SHP77 treated with DMSO at 0.1 percent for 48 hours (cell line): ENCODE measurements around the gene TMED6.

ENCODE experiments used
- DNase-seq: peaks from one replicate; lab custom pipeline; 2025; lab: John Stamatoyannopoulos, UW

Gene TMED6

DNA sequence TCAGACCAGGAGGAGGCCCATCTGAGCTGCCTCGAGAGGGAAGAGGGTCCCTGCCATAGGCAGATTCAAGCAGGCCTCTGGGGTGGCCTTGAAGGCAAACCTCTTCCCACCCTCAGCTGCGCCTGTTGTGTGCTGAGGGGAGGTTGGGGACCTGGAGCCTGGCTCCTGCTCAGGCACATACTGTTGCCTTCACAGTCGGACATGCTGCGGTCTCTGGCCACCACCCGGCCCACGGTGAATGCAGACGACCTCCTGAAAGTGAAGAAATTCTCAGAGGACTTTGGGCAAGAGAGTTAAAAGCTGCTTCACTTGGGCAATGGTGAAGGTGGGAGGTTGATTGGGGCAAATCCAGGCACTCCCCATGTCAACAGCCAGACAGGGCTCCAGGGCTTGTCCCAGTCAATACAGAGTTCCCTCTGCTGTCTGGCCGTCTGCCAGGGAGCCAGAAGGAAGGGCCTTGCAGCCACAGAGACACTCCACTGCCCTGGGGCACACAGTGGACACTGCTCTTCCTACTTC is 27.5 kb downstream of the TMED6 start:
- DNase-seq = no peak

DNA sequence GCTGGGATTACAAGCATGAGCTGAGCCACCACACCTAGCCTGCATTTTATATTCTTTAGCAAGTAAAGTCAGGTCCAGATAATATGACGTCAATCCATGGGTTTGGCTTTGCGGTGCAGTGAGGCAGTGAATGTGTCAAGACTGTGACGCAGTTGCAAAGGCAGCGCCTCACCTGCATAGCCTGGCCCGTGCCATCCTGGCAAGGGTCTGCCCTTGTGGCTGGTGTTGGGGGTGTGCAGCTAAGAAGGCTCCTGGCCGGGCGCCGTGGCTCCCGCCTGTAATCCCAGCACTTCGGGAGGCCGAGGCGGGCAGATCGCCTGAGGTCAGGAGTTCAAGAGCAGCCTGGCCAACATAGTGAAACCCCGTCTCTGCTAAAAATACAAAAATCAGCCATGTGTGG is 28.2 kb downstream of the TMED6 start:
- DNase-seq = no peak

DNA sequence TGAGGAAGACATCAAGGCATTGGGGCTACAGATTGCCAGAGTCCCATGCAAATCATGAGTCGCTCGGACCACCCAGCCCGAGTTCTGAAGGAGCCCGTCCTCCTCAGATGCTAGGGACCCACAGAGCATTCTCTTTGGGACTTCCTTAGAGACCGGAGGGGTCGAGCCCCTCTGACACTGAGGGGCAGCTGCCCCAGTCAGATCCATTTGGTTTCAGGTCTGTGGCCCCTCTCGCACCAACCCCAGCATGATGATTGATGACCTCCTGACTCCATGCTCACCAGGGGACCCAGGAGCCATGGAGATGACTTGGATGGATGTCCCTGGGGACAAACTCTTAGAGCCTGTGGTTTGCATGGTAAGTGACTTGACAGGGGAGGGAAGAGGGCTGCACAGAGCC is 29.2 kb downstream of the TMED6 start:
- DNase-seq = no peak

DNA sequence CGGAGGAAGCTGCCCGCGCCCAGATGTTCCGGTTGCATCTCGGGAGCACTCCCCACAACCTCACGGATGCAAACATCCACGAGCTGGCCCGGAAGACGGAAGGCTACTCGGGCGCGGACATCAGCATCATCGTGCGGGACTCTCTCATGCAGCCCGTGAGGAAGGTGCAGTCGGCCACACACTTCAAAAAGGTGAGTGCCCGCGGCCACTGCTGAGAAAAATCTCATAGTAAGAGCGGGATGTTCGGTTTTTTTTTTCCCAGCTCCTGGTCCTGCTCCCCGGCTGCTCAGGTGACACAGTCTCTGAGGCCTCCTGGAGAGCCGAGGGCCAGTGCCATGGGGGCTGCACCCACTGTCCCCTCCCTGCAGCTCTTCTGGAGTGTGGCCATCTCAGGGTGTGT is 30.5 kb downstream of the TMED6 start:
- DNase-seq = no peak

DNA sequence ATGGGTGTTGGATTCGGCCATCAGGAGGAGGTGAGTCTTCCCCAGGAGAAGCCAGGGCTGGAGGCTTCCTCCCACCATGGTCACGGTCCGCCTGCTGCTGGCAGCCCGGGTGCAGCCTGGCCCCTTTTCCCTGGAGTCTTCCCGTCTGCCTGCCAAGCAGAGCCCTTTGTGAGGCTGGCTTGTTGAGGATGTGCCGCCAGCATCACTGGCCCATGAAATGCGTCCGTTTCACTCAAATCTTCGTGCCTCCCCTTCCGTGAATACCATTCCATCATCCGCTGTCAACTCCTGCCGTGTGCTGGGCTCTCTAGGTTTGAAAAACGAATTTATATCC is 30.9 kb downstream of the TMED6 start:
- DNase-seq = no peak

GRCh38 chr16:69319826-69320739 is 31.5 kb downstream of the TMED6 start:
- DNase-seq = no peak

DNA sequence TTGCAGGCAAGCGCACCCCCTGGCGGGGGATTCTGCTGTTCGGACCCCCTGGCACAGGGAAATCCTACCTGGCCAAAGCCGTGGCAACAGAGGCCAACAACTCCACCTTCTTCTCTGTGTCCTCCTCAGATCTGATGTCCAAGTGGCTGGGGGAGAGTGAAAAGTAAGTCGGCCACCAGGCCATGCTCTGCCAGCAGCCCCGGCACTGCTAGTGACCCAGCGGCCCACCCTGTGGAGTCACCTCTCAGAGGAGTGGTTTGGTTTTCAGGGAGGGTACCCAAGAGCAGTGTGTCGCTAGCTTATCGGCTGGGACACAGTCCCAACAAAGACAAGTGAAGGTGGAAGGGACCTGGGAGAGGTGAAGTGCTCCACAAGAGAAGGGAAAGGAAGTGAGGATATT is 32.2 kb downstream of the TMED6 start:
- DNase-seq = no peak

DNA sequence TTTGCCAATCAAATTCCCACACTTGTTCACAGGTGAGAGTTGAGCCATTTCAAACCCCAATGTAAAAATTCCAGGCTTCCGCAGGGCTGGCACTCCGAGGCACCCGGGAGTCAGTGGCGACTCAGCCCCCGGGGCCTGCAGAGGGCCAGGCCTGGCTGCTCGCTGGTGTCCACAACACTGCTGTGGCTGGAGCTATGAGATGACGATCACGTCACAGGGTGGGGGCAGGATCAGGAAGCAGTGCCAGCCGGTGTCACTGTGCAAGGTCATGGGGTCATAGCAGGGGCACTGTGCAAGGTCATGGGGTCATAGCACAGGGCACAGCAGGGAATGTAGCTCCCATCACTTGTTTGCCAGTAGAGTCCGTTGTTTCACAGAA is 32.7 kb downstream of the TMED6 start:
- DNase-seq = no peak

DNA sequence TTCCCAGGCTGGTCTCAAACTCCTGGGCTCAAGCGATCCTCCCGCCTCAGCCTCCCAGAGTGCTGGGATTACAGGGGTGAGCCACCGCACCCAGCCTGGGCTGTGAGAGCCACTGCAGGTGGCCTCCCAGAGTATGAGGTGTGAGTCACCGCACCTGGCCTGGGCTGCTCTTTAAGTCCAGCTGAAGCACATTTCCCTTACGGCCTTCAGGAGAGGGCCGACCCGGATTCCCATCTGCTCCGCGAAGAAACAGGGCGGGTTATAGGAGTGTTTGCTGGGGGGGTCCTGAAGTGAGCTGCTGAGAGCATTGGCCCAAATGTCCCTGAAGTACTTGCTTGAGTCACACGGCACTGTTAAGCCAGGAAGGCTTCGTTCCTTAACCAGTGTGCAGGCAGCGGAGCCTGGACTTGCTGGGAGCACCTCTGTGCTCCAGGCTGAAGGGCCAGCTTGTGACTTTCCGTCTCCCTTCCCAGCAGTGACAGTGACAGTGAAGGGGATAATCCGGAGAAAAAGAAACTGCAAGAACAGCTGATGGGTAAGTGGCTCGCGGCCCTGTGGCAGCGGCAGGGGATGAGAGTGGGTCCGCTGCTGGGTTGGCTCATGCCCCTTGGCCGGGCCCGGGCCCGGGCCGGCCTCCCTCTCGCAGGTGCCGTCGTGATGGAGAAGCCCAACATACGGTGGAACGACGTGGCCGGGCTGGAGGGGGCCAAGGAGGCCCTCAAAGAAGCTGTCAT is 33.2 kb downstream of the TMED6 start:
- DNase-seq = no peak

- DNase-seq = no peak
These were observed 35.0 kb downstream of the TMED6 start for GRCh38 chr16:69316595-69317034.

DNA sequence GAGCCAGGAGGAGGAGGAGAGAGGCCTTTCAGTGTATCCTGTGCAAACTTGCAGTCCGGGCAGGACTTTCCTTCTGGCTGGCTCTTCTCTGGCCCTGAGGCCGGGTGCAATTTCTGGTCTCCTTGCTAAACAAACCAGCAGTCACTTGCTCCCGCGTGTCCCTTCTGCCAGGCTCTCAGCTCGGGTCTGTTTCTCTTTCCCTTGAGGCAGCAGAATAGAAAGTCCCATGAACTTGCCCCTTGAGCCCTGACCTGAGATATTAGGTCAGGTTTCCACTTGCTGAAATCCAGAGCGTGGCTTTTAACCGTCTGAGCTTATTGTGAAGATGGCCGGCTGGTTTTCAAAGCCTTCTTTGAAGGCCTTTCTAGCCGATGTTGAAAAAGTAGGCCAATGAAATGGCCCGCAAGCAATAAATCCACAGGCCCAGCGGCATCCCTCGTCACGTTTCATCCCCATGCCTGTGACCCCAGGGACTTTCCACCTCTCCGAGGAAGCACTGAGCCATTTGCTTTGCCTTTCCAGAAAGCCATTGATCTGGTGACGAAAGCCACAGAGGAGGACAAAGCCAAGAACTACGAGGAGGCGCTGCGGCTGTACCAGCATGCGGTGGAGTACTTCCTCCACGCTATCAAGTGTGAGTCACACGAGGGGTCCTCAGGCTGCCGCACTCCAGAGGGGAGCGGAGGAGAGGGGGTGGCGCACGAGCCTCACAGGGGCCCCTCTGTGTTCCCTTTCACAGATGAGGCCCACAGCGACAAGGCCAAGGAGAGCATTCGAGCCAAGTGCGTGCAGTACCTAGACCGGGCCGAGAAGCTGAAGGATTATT is 35.9 kb downstream of the TMED6 start:
- DNase-seq = no peak

- DNase-seq = no peak
These were observed 37.1 kb downstream of the TMED6 start for GRCh38 chr16:69314534-69314933.

DNA sequence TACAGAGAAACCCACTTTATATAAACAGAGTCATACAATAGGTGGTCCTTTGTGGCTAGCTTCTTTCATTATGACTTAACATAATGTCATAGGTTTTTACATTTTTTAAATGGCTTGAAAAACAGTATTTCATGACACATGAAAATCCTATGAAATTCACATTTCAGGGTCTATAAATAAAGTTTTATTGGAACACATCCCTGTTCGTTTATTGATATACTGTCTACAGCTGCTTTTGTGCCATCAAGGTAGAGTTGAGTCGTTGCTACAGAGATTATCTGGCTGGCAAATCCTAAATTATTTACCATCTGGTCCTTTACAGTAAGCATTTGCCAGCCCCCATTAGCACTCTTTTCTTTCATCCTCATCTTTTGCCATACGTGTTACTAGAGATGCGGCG is 38.1 kb downstream of the TMED6 start:
- no peak for DNase-seq

GRCh38 chr16:69311533-69312387 is 39.8 kb downstream of the TMED6 start:
- DNase-seq = no peak

- DNase-seq = peak; percentile 88
These were observed 40.7 kb downstream of the TMED6 start, which contains the start of gene VPS4A for GRCh38 chr16:69310653-69311532. Gene VPS4A, plus strand, starts transcription at chr16:69311350. Its CDS starts 162 bp downstream, at chr16:69311512.

DNA sequence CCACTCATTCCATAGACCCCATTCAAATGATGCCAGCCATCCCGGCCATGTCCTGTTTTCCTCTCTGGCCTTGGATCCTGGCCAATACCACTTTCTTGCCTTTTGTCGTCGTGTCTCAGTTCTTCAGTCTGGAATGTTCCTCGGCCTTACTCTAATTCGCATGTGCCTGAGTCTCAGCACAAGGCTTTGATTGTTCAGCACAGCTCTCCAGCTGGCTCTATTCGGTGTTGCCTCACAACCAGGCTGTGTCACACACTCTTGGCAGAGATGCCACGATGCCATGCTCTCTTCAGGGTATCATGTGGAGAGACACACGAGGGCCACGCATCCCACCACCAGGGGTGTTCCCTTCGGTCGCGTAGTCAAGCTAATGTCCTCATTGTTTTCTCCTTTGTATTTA is 42.3 kb downstream of the TMED6 start:
- DNase-seq = no peak

DNA sequence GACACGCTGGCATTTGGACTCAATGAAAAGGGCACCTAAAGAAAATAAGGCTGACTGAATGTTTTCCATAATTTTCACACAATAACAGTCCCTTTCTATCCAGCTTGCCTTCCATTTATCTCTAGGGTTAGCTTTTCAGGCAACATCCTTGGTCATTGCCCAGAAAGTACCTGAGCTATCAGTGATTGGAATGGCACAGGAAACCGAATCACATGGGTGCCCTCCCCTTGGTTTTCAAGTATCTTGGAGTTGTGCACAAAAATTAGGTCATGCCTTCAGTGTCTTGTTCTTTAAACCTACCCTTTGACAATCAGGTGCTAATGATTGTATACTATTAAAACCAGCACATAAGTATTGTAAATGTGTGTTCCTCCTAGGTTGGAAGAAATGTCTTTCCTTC is 43.7 kb downstream of the TMED6 start:
- no peak for DNase-seq

- DNase-seq = no peak
These were observed 44.5 kb downstream of the TMED6 start for GRCh38 chr16:69307091-69307490.

GRCh38 chr16:69306031-69306430 is 45.6 kb downstream of the TMED6 start:
- no peak for DNase-seq

DNA sequence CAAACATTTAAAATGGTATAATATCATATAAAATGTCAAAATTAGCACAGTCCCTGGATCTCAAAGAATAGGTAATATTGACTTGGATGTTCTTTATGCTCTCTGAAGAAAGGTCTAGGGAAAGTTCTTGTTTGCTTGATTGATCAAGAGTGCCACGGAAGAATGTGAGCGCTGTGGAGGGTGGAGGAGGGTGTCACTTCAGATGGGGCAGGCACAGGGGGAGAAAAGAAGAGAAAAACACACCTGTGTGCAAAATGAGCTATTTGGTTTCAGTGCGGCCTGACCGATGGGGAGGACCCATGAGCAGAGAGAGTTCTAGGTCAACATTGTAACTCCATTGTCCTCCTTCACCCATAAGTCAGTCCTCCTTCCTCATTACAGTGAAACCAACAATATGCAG is 49.3 kb downstream of the TMED6 start:
- DNase-seq = no peak
